OCI-LY1 (cell line): ENCODE measurements around the gene PRPF4.
"Not testable (repeated sequence)": the region's sequence is repeated elsewhere in the genome, so short reads cannot be mapped to it uniquely, and the experiment has no call there.

Experiments used
- H2AFZ ChIP-seq: fragments of 200-600 bp; sonication (generic), shearing (Covaris generic); 2 replicates; pipeline ENCODE4 v1.6.0; 2014; ENCODE audit warnings: antibody characterized with exemption, mild to moderate bottlenecking, low read length
- H3F3A ChIP-seq: fragments of 200-600 bp; sonication (generic), shearing (Covaris generic); 2 replicates; pipeline ENCODE4 v1.6.0; 2014; ENCODE audit warnings: mild to moderate bottlenecking, antibody characterized with exemption, low read length, moderate library complexity; ENCODE audit not compliant: insufficient read depth
- H3K27ac ChIP-seq: fragments of 200-600 bp; sonication (generic); 2 replicates; pipeline ENCODE4 v1.5.1; 2014; ENCODE audit warnings: low read length, mixed run types, mild to moderate bottlenecking, low read depth; ENCODE audit not compliant: poor library complexity, severe bottlenecking
- H3K27me3 ChIP-seq: fragments of 200-600 bp; sonication (generic); 2 replicates; pipeline ENCODE4 v1.6.0; 2014; ENCODE audit warnings: antibody characterized with exemption, mild to moderate bottlenecking, low read length, moderate library complexity; ENCODE audit not compliant: insufficient read depth
- H3K36me3 ChIP-seq: fragments of 200-600 bp; sonication (generic); 2 replicates; pipeline ENCODE4 v1.6.1; 2014; ENCODE audit warnings: mild to moderate bottlenecking, antibody characterized with exemption, low read length, moderate library complexity, mixed read lengths; ENCODE audit not compliant: insufficient read depth
- H3K4me1 ChIP-seq: fragments of 200-600 bp; sonication (generic); 2 replicates; pipeline ENCODE4 v1.5.1; 2014; ENCODE audit warnings: mild to moderate bottlenecking, low read length, moderate library complexity; ENCODE audit not compliant: insufficient read depth, severe bottlenecking
- H3K4me2 ChIP-seq: fragments of 200-600 bp; sonication (generic), shearing (Covaris generic); 2 replicates; pipeline ENCODE4 v1.6.1; 2014; ENCODE audit warnings: low read length
- H3K4me3 ChIP-seq: fragments of 200-600 bp; sonication (generic); 2 replicates; pipeline ENCODE4 v1.5.1; 2014; ENCODE audit warnings: low read length, low read depth, mild to moderate bottlenecking, mixed read lengths; ENCODE audit not compliant: poor library complexity, severe bottlenecking
- H3K79me2 ChIP-seq: fragments of 200-600 bp; shearing (Covaris generic); 2 replicates; pipeline ENCODE4 v1.6.1; 2016; ENCODE audit warnings: mixed run types, low read length, mixed read lengths; ENCODE audit not compliant: insufficient read depth
- H3K9ac ChIP-seq: fragments of 200-600 bp; sonication (generic), shearing (Covaris generic); 2 replicates; pipeline ENCODE4 v1.6.1; 2014; ENCODE audit warnings: mild to moderate bottlenecking, low read length, mixed read lengths
- H3K9me2 ChIP-seq: fragments of 200-600 bp; sonication (generic), shearing (Covaris generic); 2 replicates; pipeline ENCODE4 v1.6.1; 2014; ENCODE audit warnings: low read depth, mild to moderate bottlenecking, low read length, mixed read lengths
- H3K9me3 ChIP-seq: fragments of 200-600 bp; shearing (Covaris generic); 2 replicates; pipeline ENCODE4 v1.6.1; 2014; ENCODE audit warnings: low read length, mixed read lengths
- H4K20me1 ChIP-seq: fragments of 200-600 bp; sonication (generic), shearing (Covaris generic); 2 replicates; pipeline ENCODE4 v1.6.0; 2016; ENCODE audit warnings: mild to moderate bottlenecking, low read length; ENCODE audit not compliant: insufficient read depth
- CTCF ChIP-seq: fragments of 200-600 bp; sonication (generic), shearing (Covaris generic); IDR thresholded peaks from 2 replicates; pipeline ENCODE4 v1.5.1; 2017; ENCODE audit warnings: mild to moderate bottlenecking, antibody characterized with exemption, low read length, moderate library complexity, mixed read lengths
- EZH2 ChIP-seq: fragments of 200-600 bp; sonication (generic), shearing (Covaris generic); IDR thresholded peaks from 2 replicates; pipeline ENCODE4 v1.8.0; 2017; ENCODE audit warnings: borderline replicate concordance, mixed run types, mild to moderate bottlenecking, antibody characterized with exemption, low read length, moderate library complexity, mixed read lengths

PRPF4 gene

GRCh38 chr9:113245894-113246293, 29.6 kb upstream of the PRPF4 start:
- no peaks in the 10 kb centered on the region for H3K9me2 ChIP-seq
- H3K27ac ChIP-seq, result no peak overlapping the region
- TF ChIP-seq CTCF, result no peak
- no peak for TF ChIP-seq EZH2
- H3F3A ChIP-seq, result no peaks in the 10 kb centered on the region
- no peak overlapping the region for H3K9ac ChIP-seq
- no peaks in the 10 kb centered on the region for H4K20me1 ChIP-seq
- H3K4me1 ChIP-seq, result peaks cover 6% of the 10 kb centered on the region
- H3K36me3 ChIP-seq, result no peaks in the 10 kb centered on the region
- no peak overlapping the region for H3K4me3 ChIP-seq
- H3K27me3 ChIP-seq, result no peaks in the 10 kb centered on the region
- H2AFZ ChIP-seq, result no peak overlapping the region
- no peaks in the 10 kb centered on the region for H3K9me3 ChIP-seq
- no peaks in the 10 kb centered on the region for H3K79me2 ChIP-seq
- no peak overlapping the region for H3K4me2 ChIP-seq

GRCh38 chr9:113246928-113247327, 28.5 kb upstream of the PRPF4 start:
- H4K20me1 ChIP-seq, result no peaks in the 10 kb centered on the region
- no peak overlapping the region for H2AFZ ChIP-seq
- no peak overlapping the region for H3K9ac ChIP-seq
- H3K27me3 ChIP-seq, result no peaks in the 10 kb centered on the region
- no peaks in the 10 kb centered on the region for H3K9me2 ChIP-seq
- TF ChIP-seq EZH2 (no peak), CTCF (no peak)
- no peaks in the 10 kb centered on the region for H3K79me2 ChIP-seq
- H3F3A ChIP-seq, result no peaks in the 10 kb centered on the region
- no peaks in the 10 kb centered on the region for H3K36me3 ChIP-seq
- H3K4me3 ChIP-seq, result no peak overlapping the region
- no peak overlapping the region for H3K27ac ChIP-seq
- peaks cover 6% of the 10 kb centered on the region for H3K4me1 ChIP-seq
- no peaks in the 10 kb centered on the region for H3K9me3 ChIP-seq
- H3K4me2 ChIP-seq, result no peak overlapping the region

- Histone ChIP-seq H3F3A (no peaks in the 10 kb centered on the region), H3K79me2 (no peaks in the 10 kb centered on the region), H3K36me3 (no peaks in the 10 kb centered on the region), H3K27me3 (no peaks in the 10 kb centered on the region), H3K4me3 (no peak overlapping the region), H4K20me1 (no peaks in the 10 kb centered on the region), H3K9me2 (no peaks in the 10 kb centered on the region), H3K9me3 (no peaks in the 10 kb centered on the region), H2AFZ (no peak overlapping the region), H3K9ac (no peak overlapping the region), H3K27ac (no peak overlapping the region), H3K4me1 (peaks cover 6% of the 10 kb centered on the region), H3K4me2 (no peak overlapping the region)
- TF ChIP-seq EZH2 (no peak), CTCF (no peak)
Measured at GRCh38 chr9:113247640-113248039, 27.8 kb upstream of the PRPF4 start.

- not testable (repeated sequence) for H3K27me3 ChIP-seq, H3K4me1 ChIP-seq, H3K27ac ChIP-seq, H3K9me2 ChIP-seq, H4K20me1 ChIP-seq, H3K36me3 ChIP-seq, H3F3A ChIP-seq, H3K9me3 ChIP-seq, H2AFZ ChIP-seq, H3K4me2 ChIP-seq, H3K79me2 ChIP-seq, H3K4me3 ChIP-seq, H3K9ac ChIP-seq
Measured at GRCh38 chr9:113249661-113250060, 25.8 kb upstream of the PRPF4 start.
